Cerebellar cortex (tissue), 1 donor: Measurements from ENCODE around the gene CCDC150.
"Not testable (repeated sequence)": the region's sequence is repeated elsewhere in the genome, so short reads cannot be mapped to it uniquely, and the experiment has no call there.

Experiments used
- DNase-seq: peaks from one replicate; pipeline ENCODE4 v3.0.0-alpha.2; 2015; ENCODE audit warnings: low spot score

Gene CCDC150

GRCh38 chr2:196639180-196640030 lies at the start of gene CCDC150:
CCDC150 (plus strand) TSS chr2:196639715; CDS start chr2:196639767, 52 bp downstream.
- DNase-seq: peak; percentile 94

- peak; percentile 65 for DNase-seq
Measured at GRCh38 chr2:196590286-196590685, 49.2 kb upstream of the CCDC150 start.

- peak; percentile 48 for DNase-seq
Measured at GRCh38 chr2:196591004-196591403, 48.5 kb upstream of the CCDC150 start.

GRCh38 chr2:196591621-196592022 lies 47.9 kb upstream of the CCDC150 start:
- peak; percentile 60 for DNase-seq

DNA sequence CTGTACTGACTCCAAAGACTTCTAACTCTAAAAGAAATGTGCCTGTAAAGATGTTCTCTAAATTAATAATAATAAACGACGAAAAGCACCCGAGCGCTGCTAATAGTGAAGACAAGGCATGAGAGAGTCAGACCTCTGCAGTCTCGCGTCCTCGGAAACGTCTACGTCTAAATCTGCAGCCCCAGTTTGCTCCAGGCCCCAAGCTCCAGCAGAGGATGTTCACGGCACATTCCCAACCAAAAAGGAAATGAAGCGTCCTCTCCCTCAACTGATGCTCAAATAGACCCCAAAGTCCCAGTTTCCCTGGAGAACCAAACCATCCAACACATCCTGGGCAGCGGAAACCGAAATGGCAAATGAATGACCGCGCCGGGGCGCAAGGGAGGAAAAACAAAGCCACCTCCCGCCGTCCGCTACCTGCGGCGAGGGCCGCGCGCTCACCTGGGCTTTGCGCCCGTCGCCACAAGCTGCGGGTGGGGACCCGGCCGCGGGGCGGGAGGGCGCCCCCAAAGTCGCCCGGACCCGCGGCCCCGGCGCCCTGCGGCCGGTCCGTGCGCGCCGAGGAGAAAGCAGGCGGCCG lies 47.1 kb upstream of the CCDC150 start:
- peak; percentile 73 for DNase-seq

- DNase-seq: peak; percentile 45
Measured at GRCh38 chr2:196592911-196593881, 46.3 kb upstream of the CCDC150 start, which contains the start of gene HECW2. HECW2 (minus strand) TSS chr2:196593554.

DNA sequence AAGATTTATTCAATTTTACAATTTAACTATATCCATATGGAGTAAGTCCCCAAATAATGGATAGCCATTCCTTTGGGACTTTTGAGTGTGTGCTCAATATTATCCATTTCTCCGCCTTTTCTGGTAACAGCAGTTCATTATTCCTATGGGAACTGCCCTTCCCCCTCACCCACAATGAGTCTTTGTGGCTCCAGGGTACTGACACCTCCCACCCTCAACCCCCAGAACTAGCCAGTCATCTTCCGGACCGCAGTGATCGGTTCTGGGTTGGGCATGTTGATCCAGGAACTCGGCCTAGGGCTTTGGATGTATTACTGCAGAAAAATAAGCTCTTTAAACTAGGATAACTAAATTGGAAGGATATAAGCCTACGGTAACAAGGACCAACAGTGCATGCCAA lies 45.4 kb upstream of the CCDC150 start:
- DNase-seq: no peak

DNA sequence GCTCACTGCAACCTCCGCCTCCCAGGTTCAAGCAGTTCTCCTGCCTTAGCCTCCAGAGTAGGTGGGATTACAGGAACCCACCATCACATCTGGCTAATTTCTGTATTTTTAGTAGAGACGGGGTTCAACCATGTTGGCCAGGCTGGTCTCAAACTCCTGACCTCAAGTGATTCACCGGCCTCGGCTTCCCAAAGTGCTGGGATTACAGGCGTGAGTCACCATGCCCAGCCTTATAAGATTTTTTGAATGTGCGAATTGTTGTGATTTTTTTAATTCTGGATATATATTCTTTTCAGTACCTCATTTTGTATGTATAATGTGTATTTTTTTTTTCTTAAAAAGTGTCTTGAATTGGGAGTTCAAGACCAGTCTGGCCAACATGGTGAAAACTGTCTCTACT lies 42.0 kb upstream of the CCDC150 start:
- no peak for DNase-seq

- DNase-seq: no peak
Measured at GRCh38 chr2:196598412-196598811, 41.1 kb upstream of the CCDC150 start.

- no peak for DNase-seq
Measured at GRCh38 chr2:196598846-196599245, 40.7 kb upstream of the CCDC150 start.

- DNase-seq: no peak
Measured at GRCh38 chr2:196601430-196602306, 37.8 kb upstream of the CCDC150 start.

DNA sequence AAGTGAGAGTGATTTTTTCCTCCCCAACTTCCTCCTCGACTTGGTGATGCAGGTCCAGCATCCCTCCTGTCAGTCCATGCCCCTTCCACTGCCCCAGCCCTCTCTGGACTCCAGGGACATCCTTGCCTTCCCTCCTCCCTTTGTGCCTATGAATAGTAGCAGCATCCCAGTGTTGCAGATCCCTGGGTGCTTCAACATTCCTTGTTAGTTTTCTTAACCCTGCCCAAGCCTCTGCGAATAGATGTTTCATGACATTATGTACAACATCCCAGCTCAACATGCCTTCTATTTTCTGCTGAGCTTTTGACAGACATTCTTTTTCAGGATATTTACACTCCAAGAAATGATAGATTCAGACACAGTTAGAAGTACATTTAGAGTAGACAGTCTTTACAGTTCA lies 35.3 kb upstream of the CCDC150 start:
- DNase-seq: no peak

DNA sequence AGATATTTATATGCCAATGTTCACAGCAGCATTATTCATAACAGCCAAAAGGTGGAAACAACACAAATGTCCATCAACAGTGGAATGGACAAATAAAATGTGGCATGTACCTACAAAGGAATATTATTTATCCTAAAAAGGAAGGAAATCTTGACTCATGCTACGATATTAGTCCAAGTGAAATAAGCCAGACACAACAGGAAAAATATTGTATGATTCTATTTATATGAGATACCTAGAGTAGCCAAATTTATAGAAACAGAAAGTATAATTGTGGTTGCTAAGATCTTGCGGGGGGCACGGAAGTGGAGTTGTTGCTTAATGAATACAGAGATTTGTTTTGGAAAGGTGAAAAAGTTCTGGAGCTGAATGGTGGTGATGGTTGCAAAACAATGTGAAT lies 33.0 kb upstream of the CCDC150 start:
- no peak for DNase-seq

GRCh38 chr2:196607073-196607472 lies 32.4 kb upstream of the CCDC150 start:
- DNase-seq: no peak

GRCh38 chr2:196607896-196608295 lies 31.6 kb upstream of the CCDC150 start:
- DNase-seq: not testable (repeated sequence)

DNA sequence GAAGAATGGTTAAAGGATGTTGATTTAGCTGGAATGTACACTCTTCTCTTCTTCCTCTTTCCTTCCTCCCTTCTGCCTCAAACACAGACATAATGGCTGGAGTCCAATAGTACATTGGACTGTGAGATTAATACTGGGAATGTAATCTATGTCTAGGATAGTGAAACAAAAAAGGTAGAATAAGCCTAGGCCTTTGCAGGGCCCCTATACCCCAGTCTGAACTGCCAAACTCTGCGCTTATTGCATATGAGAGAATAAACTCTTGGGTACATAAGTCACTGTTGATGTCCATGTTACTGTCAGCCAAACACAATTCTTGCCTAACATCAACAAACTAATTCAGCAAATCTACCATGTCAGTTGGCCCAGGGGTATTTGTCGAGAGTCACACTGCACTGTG lies 29.7 kb upstream of the CCDC150 start:
- DNase-seq: no peak

DNA sequence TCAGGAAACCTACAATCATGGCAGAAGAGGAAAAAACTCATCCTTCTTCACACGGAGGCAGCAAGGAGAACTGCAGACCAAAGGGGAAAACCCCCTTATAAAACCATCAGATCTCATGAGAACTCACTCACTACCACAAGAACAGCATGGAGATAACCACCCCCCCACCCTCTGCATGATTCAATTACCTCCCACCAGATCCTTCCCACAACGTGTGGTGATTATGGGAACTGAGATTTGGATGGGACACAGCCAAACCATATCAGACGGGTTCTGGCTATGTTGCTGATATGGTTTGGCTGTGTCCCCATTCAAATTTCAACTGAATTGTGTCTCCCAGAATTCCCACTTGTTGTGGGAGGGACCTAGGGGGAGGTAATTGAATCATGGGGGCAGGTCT lies 28.7 kb upstream of the CCDC150 start:
- DNase-seq: no peak

- DNase-seq: no peak
Measured at GRCh38 chr2:196613302-196613701, 26.2 kb upstream of the CCDC150 start.

GRCh38 chr2:196617430-196617829 lies 22.1 kb upstream of the CCDC150 start:
- DNase-seq: no peak

DNA sequence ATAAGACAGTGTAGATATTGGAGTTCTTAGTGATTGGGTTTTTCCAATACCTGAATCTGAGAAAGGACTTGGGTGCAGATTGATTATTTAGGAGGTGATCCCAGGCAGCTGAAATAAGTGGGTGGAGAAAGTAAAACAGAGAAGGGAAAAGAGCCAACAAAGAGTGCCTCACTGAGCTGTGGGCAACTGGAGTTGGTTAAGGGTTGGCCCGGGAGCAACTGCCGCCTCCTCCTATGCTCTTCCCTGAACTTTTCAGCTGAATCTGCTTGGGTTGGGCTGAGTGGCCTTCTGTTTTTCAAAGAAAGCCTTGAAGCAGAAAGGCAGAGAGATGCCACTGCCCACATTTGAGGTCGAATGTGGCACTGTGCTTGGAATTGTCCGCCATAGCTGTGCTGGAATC lies 20.9 kb upstream of the CCDC150 start:
- DNase-seq: no peak

DNA sequence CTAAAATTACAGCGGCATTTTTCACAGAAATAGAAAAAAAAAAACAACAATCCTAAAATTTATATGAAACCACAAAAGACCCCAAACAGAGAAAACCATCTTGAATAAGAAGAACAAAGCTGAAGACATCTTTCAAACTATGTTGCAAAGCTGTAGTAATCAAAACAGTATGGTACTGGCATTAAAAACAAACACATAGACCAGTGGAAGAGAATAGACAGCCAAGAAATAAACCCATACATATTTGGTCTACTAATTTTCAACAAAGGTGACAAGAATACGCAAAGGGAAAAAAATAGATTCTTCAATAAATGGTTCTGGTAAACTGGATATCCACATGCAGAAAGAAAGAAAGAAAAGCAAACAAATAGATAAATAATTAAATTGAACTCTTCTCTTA lies 9.0 kb upstream of the CCDC150 start:
- no peak for DNase-seq
